HG02870 (cell line): Measurements from ENCODE around the gene ARHGEF7.
"Not testable (repeated sequence)": the region's sequence is repeated elsewhere in the genome, so short reads cannot be mapped to it uniquely, and the experiment has no call there.

ENCODE experiments used
- ATAC-seq: cut with Tn5 transposase; IDR thresholded peaks from one replicate; pipeline ENCODE4 v1.9.1; 2021; ENCODE audit warnings: mild to moderate bottlenecking, moderate library complexity; ENCODE audit not compliant: unreplicated experiment

ARHGEF7 gene

DNA sequence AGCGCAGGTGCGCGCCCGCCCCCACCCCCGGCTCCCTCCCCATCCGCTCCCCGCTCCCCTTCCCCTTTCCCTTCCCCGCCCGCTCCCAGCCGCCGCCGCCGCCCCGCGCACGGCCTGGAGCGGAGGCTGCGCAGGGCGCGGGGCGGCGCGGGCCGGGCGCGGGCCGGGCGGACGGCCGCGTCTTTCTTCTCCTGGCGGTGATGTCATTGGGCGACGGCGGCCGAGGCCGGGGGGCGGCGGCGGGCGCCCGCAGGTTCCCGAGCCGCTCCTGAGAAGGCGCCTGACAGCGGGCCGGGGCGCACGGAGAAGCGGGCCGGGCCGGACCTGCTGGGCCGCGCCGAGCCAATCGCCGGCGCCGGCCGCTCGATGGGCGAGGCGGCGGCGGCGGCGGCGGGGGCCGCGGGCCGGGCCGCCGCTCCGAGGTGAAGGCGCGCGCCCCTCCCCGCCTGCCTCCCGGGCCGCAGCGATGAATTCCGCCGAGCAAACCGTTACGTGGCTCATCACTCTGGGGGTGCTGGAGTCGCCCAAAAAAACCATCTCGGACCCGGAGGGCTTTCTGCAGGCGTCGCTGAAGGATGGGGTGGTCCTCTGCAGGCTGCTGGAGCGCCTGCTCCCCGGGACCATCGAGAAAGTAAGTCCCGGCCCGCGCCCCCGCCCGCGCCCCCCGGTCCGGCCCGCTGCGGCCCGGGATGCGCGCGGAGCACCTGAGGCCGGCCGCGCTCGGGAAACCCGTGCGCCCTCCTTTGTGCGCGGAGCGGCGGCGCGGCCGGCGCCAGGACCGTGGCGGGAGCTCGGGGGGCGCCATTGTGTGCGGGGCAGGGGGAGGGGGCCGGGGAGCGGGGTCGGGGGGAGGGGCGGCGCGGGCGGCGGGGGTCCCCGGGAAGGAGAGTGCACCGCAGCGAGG is at the start of gene ARHGEF7:
TSS of gene ARHGEF7 (plus strand) at position 250 of the 904 bp plus-strand sequence. CDS start at position 467, 217 bp downstream.
- peak; percentile 26 for ATAC-seq

- ATAC-seq = no peak
These were observed 49.4 kb upstream of the ARHGEF7 start for GRCh38 chr13:111065698-111066097.

- no peak for ATAC-seq
These were observed 48.6 kb upstream of the ARHGEF7 start for GRCh38 chr13:111066544-111066943.

DNA sequence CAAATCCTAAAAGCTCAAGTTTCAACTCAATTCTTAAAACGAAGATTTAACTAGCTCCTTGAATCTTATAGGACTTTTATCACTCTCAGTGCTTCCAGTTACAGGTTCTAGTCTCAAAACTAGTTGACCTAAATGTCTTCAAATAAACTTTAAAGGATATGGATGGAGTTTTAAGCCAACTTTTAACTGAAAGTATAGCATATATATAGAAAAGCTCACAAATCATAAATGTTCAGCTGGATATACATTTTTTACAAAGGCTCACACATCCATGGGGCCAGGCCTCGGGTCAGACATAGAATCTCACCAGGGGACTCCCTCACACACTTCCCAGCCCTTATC is 47.1 kb upstream of the ARHGEF7 start:
- no peak for ATAC-seq

DNA sequence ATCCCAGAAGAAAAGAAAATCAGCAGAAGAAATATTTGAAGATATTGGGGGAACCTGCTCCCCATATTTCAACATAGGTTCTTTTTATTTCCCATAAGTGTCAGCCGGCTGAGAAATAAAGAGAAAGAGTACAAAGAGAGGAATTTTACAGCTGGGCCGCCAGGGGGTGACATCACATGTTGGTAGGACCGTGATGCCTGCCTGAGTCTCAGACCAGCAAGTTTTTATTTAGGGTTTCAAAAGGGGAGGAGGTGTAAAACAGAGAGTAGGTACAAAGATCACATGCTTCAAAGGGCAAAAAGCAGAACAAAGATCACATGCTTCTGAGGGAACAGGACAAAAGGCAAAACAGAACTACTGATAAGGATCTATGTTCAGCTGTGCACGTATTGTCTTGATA is 44.0 kb upstream of the ARHGEF7 start:
- not testable (repeated sequence) for ATAC-seq

DNA sequence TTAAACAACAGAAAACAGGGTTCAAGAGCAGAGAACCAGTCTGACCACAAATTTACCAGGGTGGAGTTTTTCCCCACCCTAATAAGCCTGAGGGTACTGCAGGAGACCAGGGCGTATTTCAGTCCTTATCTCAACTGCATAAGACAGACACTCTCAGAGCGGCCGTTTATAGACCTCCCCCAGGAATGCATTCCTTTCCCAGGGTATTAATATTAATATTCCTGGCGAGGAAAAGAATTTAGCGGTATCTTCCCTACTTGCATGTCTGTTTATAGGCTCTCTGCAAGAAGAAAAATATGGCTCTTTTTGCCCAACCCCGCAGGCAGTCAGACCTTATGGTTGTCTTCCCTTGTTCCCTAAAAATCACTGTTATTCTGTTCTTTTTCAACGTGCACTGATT is 43.6 kb upstream of the ARHGEF7 start:
- not testable (repeated sequence) for ATAC-seq

- no peak for ATAC-seq
These were observed 40.3 kb upstream of the ARHGEF7 start for GRCh38 chr13:111074826-111075225.

DNA sequence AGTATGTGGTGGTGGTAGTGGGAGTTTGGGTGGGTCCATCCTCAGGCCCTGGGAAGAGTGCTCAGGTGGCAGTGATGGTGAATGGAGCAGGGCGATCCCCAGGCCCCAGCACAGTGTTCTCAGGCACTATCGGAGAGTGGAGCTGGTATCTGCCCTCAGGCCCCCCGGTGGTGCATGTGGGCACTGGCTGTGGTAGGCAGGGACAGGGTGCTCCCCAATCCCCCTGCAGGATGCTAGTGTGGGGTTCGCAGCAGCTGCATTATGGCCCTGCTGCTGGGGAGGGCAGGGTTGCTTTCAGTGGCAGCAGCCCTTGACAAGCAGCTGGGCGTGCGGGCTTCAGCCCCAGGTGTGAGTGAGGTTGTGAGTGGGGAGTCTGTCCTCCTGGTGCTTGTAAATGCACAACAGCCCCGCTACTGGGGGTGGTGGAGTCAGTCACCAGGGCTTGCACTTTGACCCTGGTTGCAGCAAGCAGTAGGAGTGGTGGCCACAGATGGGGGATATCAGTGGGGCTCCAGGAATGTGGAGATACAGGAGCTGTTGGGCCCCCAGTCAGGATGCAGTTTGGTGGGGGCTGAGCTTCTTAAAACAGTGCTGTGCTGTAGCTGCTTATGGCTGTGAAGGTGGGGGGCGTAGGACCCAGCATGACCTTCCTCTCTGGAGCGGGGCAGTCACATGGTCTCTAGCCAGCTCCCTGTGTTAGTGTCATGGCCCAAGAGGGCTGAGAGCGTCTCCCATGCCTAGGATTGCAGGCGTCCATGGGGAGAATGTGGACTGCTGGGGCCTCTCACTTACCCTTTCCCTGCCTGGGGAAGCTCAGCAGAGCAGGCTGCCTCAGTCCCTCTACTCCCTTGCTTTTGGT is 38.7 kb upstream of the ARHGEF7 start:
- ATAC-seq = no peak

- ATAC-seq = no peak
These were observed 35.7 kb upstream of the ARHGEF7 start for GRCh38 chr13:111079375-111079774.

DNA sequence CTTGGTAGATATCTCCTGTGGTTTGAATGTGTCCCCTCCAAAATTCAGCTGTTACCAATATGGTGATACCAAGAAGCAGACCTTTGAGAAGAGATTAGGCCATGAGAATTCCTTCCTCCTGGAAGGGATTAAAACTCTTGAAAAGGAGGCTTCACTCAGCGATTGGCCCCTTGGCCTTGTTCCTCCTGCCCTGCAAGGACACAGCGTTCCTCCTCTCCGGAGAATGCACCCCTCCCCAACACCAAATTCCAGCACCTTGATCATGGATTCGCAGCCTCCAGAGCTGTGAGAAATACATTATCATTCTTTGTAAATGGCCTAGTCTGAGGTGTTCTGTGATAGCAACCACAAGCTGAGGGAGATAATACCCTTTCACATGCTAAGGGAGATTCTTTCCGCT is 34.5 kb upstream of the ARHGEF7 start:
- ATAC-seq = no peak

DNA sequence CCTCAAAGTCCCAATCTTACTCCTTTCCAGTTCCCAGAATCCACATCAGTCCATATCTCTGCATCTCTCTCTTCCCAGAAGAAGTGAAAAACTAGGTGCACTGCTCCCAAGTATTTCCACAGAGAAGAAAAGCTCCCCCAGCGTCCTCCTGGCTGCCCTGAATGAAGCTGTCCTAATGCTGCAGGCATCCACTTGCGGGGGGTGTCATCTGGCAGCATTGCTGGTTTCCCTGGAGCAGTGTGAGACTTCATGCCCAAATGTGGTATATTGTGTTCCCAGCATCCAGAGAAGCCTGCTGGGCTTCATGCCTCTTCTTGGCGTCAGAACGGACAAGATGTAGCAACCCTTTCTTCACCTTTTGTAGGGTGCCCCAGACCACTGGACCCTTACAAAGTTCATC is 32.9 kb upstream of the ARHGEF7 start:
- ATAC-seq = no peak

- ATAC-seq = not testable (repeated sequence)
These were observed 32.3 kb upstream of the ARHGEF7 start for GRCh38 chr13:111082769-111083168.

DNA sequence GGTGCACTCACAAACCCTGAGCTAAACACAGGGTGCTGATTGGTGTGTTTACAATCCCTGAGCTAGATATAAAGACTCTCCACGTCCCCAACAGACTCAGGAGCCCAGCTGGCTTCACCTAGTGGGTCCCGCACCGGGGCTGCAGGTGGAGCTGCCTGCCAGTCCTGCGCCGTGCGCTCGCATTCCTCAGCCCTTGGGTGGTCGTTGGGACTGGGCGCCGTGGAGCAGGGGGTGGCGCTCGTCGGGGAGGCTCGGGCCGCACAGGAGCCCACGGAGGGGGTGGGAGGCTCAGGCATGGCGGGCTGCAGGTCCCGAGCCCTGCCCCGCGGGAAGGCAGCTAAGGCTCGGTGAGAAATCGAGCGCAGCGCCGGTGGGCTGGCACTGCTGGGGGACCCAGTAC is 31.4 kb upstream of the ARHGEF7 start:
- not testable (repeated sequence) for ATAC-seq

- no peak for ATAC-seq
These were observed 24.9 kb upstream of the ARHGEF7 start for GRCh38 chr13:111090169-111090568.

DNA sequence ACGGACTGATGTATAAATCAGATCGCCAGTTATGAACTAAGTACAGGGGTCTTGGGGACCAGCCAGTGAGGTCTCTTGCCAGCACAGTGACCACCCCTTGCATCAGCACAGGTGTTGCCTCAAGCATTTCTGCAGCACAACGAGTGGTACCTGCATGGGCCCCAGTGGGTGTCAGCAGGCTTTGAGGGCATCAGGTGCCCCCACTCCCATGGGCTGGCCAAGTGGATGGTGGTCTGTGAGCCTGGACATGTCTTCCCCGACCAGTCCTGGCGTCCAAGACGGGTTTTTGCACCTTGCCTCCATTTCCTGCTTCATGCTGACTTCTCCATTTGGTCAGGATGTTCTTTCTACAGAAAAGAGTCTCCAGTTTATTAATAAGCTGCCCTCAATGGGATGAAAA is 22.4 kb upstream of the ARHGEF7 start:
- ATAC-seq = no peak

GRCh38 chr13:111093136-111093535 is 22.0 kb upstream of the ARHGEF7 start:
- no peak for ATAC-seq

- ATAC-seq = no peak
These were observed 21.5 kb upstream of the ARHGEF7 start for GRCh38 chr13:111093634-111094033.

- ATAC-seq = no peak
These were observed 19.9 kb upstream of the ARHGEF7 start for GRCh38 chr13:111095031-111095840.

- no peak for ATAC-seq
These were observed 19.1 kb upstream of the ARHGEF7 start for GRCh38 chr13:111095911-111096501.

- ATAC-seq = no peak
These were observed 15.8 kb upstream of the ARHGEF7 start for GRCh38 chr13:111099290-111099689.

GRCh38 chr13:111110054-111110453 is 5.1 kb upstream of the ARHGEF7 start:
- ATAC-seq = no peak
